Calu3 (cell line): ENCODE results near the gene CPNE5. TPM values are rescaled to one million over a fixed set of nuclear protein-coding genes. Genes with fewer than 3 reads are reported as not detected.

ENCODE experiments used
- BruUV-seq: library from RNA; stranded (reverse); fragments of 400-500 nt; replicated peaks from 2 replicates; lab custom pipeline; 2021; lab: Mats Ljungman, UMichigan
- CTCF ChIA-PET: fragments of 300-600 bp; sonication (Branson Sonifier 250); formaldehyde crosslinking; loops from one replicate; lab custom pipeline; 2022; ENCODE audit warnings: antibody characterized with exemption; lab: Charles Lee
- DNase-seq: peaks from one replicate; pipeline ENCODE4 v3.0.0; 2022
- H3K27ac Mint-ChIP-seq: one replicate; pipeline ENCODE4 v1.8.0; 2022; ENCODE audit warnings: mixed read lengths; ENCODE audit not compliant: unreplicated experiment
- H3K27me3 Mint-ChIP-seq: one replicate; pipeline ENCODE4 v1.8.0; 2022; ENCODE audit warnings: mixed read lengths; ENCODE audit not compliant: unreplicated experiment
- H3K36me3 Mint-ChIP-seq: one replicate; pipeline ENCODE4 v1.8.0; 2022; ENCODE audit warnings: mild to moderate bottlenecking, moderate library complexity, mixed read lengths; ENCODE audit not compliant: insufficient read depth, unreplicated experiment
- H3K4me1 Mint-ChIP-seq: one replicate; pipeline ENCODE4 v1.8.0; 2022; ENCODE audit warnings: mild to moderate bottlenecking, low read depth, mixed read lengths; ENCODE audit not compliant: unreplicated experiment
- H3K4me3 Mint-ChIP-seq: one replicate; pipeline ENCODE4 v1.8.0; 2022; ENCODE audit warnings: mild to moderate bottlenecking, low read depth, moderate library complexity, mixed read lengths; ENCODE audit not compliant: unreplicated experiment
- H3K9me3 Mint-ChIP-seq: one replicate; pipeline ENCODE4 v1.8.0; 2022; ENCODE audit warnings: low read depth, mixed read lengths; ENCODE audit not compliant: unreplicated experiment
- CTCF ChIP-seq: fragments of 200-600 bp; IDR thresholded peaks from one replicate; pipeline ENCODE4 v1.8.0; 2022; ENCODE audit warnings: antibody characterized with exemption; ENCODE audit not compliant: unreplicated experiment
- intact Hi-C: fragments of 100-400 bp; cut with micrococcal nuclease; formaldehyde crosslinking; loops from one replicate; pipeline ENCODE4 v1.10.0; 2022; ENCODE audit not compliant: unreplicated experiment
- total RNA-seq: library from RNA; stranded (reverse); gene quantifications from 2 replicates; pipeline ENCODE4 v1.2.3, GENCODE V29; 2022

CPNE5 gene
- total RNA-seq, 1 experiment from 2014 or later: not detected

GRCh38 chr6:36759148-36759759 lies 80.0 kb downstream of the CPNE5 start:
- no peak overlapping the region for H3K4me3 Mint-ChIP-seq
- peak; percentile 94 for TF ChIP-seq CTCF

GRCh38 chr6:36758516-36759147 lies 80.6 kb downstream of the CPNE5 start:
- Mint-ChIP-seq H3K4me3 (no peak overlapping the region), H3K27me3 (no peaks in the 10 kb centered on the region), H3K27ac (no peak overlapping the region), H3K4me1 (peaks cover 56% of the 10 kb centered on the region), H3K9me3 (no peaks in the 10 kb centered on the region), H3K36me3 (no peaks in the 10 kb centered on the region)
- no peak for DNase-seq
- CTCF ChIA-PET: interaction anchor here (0.6 to 1.5 kb wide), 15 partner anchors 11 to 417 kb away, joined by 3 to 9 read pairs (median 3); partner anchors contain the start of gene PPIL1
- no TSS peak for BruUV-seq
- intact Hi-C loops: loop anchor here (1.0 to 2.0 kb wide), 4 partner anchors 76 to 336 kb away; no protein-coding TSS in a partner anchor
- no peak for TF ChIP-seq CTCF

More at GRCh38 chr6:36759148-36759759, 80.0 kb downstream of the CPNE5 start:
- Mint-ChIP-seq H3K27ac (no peak overlapping the region), H3K36me3 (no peaks in the 10 kb centered on the region), H3K9me3 (no peaks in the 10 kb centered on the region), H3K27me3 (no peaks in the 10 kb centered on the region), H3K4me1 (peaks cover 49% of the 10 kb centered on the region)
- peak; percentile 94 for DNase-seq
- CTCF ChIA-PET: interaction anchor here (0.6 to 1.5 kb wide), 17 partner anchors 10 to 418 kb away, joined by 3 to 9 read pairs (median 3); partner anchors contain the start of gene PPIL1
- intact Hi-C loops: loop anchor here (1.0 to 2.0 kb wide), 4 partner anchors 76 to 336 kb away; no protein-coding TSS in a partner anchor
- no TSS peak for BruUV-seq

GRCh38 chr6:36757943-36758508 lies 81.2 kb downstream of the CPNE5 start:
- CTCF ChIA-PET: interaction anchor here (0.6 to 1.4 kb wide), 3 partner anchors 14 to 143 kb away, joined by 3 to 9 read pairs (median 4); no protein-coding TSS in a partner anchor
- peak overlapping the region; percentile 24 for H3K27ac Mint-ChIP-seq
- DNase-seq: no peak

More at GRCh38 chr6:36757943-36758508, 81.2 kb downstream of the CPNE5 start:
- H3K36me3 Mint-ChIP-seq: no peaks in the 10 kb centered on the region
- H3K27me3 Mint-ChIP-seq: no peaks in the 10 kb centered on the region
- no peaks in the 10 kb centered on the region for H3K9me3 Mint-ChIP-seq
- no peak for TF ChIP-seq CTCF
- no TSS peak for BruUV-seq
- peaks cover 62% of the 10 kb centered on the region for H3K4me1 Mint-ChIP-seq
- intact Hi-C loops: loop anchor here (2.0 kb wide), 3 partner anchors 75 to 335 kb away; no protein-coding TSS in a partner anchor
- H3K4me3 Mint-ChIP-seq: no peak overlapping the region
